ENCODE measurements around the gene TM9SF2.
"Not testable (repeated sequence)": the region's sequence is repeated elsewhere in the genome, so short reads cannot be mapped to it uniquely, and the experiment has no call there.

The TM9SF2 gene

GRCh38 chr13:99565478-99566124 lies 64.3 kb downstream of the TM9SF2 start:
- ChIA-PET CTCF (no interaction called here), POLR2A (no interaction called here)
- TF ChIP-seq FOXA1 (IDR thresholded peaks at IDR 0.05) (no peak), BHLHE40 (IDR thresholded peaks at IDR 0.05; ENCODE audit: borderline replicate concordance) (no peak), ARNT (IDR thresholded peaks at IDR 0.05) (no peak)
- DNase-seq (ENCODE audit: extremely low spot score), result no peak

GRCh38 chr13:99566125-99567083 lies 65.1 kb downstream of the TM9SF2 start:
- POLR2A ChIA-PET, result no interaction called here
- CTCF ChIA-PET, result no interaction called here
- TF ChIP-seq SUZ12 (IDR thresholded peaks at IDR 0.05) (no peak), FOXM1 (IDR thresholded peaks at IDR 0.05; ENCODE audit: borderline replicate concordance) (no peak), LEF1 (IDR thresholded peaks at IDR 0.05; ENCODE audit: borderline replicate concordance) (no peak), SP1 (IDR thresholded peaks at IDR 0.05) (no peak), FOXK2 (IDR thresholded peaks at IDR 0.05) (no peak), CTBP1 (IDR thresholded peaks at IDR 0.05; ENCODE audit: borderline replicate concordance) (no peak), BHLHE40 (IDR thresholded peaks at IDR 0.05; ENCODE audit: borderline replicate concordance) (no peak), ELF4 (IDR thresholded peaks at IDR 0.05) (no peak), HDGF (IDR thresholded peaks at IDR 0.05; ENCODE audit: borderline replicate concordance) (no peak), ARNT (IDR thresholded peaks at IDR 0.05) (no peak), TARDBP (IDR thresholded peaks at IDR 0.05) (no peak), FOXA1 (IDR thresholded peaks at IDR 0.05) (no peak), ZNF384 (IDR thresholded peaks at IDR 0.05) (no peak), PKNOX1 (IDR thresholded peaks at IDR 0.05) (no peak), L3MBTL2 (conservative IDR thresholded peaks at IDR 0.05) (no peak), NFRKB (IDR thresholded peaks at IDR 0.05) (no peak)
- no peak for DNase-seq (ENCODE audit: extremely low spot score)

GRCh38 chr13:99568901-99569300 lies 67.6 kb downstream of the TM9SF2 start:
- POLR2A ChIA-PET; CTCF ChIA-PET; DNase-seq (ENCODE audit: extremely low spot score): not testable (repeated sequence)

DNA sequence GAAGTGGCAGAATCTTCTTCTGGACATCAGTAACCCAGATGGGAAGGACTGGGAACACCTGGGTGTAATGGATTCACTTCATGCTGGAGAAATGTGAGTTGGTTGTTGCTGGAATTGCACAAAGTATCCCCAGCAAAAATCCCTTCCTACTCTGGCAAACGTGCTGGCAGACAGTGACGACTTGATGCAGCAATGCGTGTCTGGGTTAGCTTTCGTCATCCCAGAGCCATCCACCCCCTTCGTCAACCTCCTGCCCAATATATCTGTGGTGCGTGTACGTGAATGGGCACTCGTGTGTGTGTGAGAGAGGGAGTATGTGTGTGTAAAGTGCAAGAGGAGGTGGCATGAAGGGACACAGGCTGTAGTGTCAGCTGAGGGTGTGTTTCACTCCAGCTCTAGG lies 70.9 kb downstream of the TM9SF2 start:
- ChIA-PET CTCF (no interaction called here), POLR2A (no interaction called here)
- DNase-seq (ENCODE audit: extremely low spot score), result no peak
- TF ChIP-seq SUZ12 (IDR thresholded peaks at IDR 0.05) (no peak), NFRKB (IDR thresholded peaks at IDR 0.05) (no peak), BHLHE40 (IDR thresholded peaks at IDR 0.05; ENCODE audit: borderline replicate concordance) (no peak), ZNF384 (IDR thresholded peaks at IDR 0.05) (no peak), SP1 (IDR thresholded peaks at IDR 0.05) (no peak), ARNT (IDR thresholded peaks at IDR 0.05) (no peak), TARDBP (IDR thresholded peaks at IDR 0.05) (no peak)

GRCh38 chr13:99572921-99573320 lies 71.6 kb downstream of the TM9SF2 start:
- CTCF ChIA-PET, result no interaction called here
- no peak for DNase-seq (ENCODE audit: extremely low spot score)
- POLR2A ChIA-PET, result no interaction called here
- TF ChIP-seq ELF4 (IDR thresholded peaks at IDR 0.05), result no peak
- TF ChIP-seq HDGF (IDR thresholded peaks at IDR 0.05; ENCODE audit: borderline replicate concordance), result no peak
- no peak for TF ChIP-seq SUZ12 (IDR thresholded peaks at IDR 0.05)
- TF ChIP-seq FOXA1 (IDR thresholded peaks at IDR 0.05), result no peak
- TF ChIP-seq LEF1 (IDR thresholded peaks at IDR 0.05; ENCODE audit: borderline replicate concordance), result no peak
- TF ChIP-seq FOXK2 (IDR thresholded peaks at IDR 0.05), result no peak
- TF ChIP-seq ARNT (IDR thresholded peaks at IDR 0.05), result no peak
- no peak for TF ChIP-seq TARDBP (IDR thresholded peaks at IDR 0.05)
- no peak for TF ChIP-seq FOXM1 (IDR thresholded peaks at IDR 0.05; ENCODE audit: borderline replicate concordance)
- TF ChIP-seq NFRKB (IDR thresholded peaks at IDR 0.05), result no peak
- no peak for TF ChIP-seq BHLHE40 (IDR thresholded peaks at IDR 0.05; ENCODE audit: borderline replicate concordance)
- no peak for TF ChIP-seq CTBP1 (IDR thresholded peaks at IDR 0.05; ENCODE audit: borderline replicate concordance)
- no peak for TF ChIP-seq L3MBTL2 (conservative IDR thresholded peaks at IDR 0.05)
- no peak for TF ChIP-seq PKNOX1 (IDR thresholded peaks at IDR 0.05)
- TF ChIP-seq ZNF384 (IDR thresholded peaks at IDR 0.05), result no peak
- no peak for TF ChIP-seq SP1 (IDR thresholded peaks at IDR 0.05)

- ChIA-PET POLR2A (no interaction called here), CTCF (no interaction called here)
- TF ChIP-seq ELF4 (IDR thresholded peaks at IDR 0.05) (no peak), PKNOX1 (IDR thresholded peaks at IDR 0.05) (no peak), BHLHE40 (IDR thresholded peaks at IDR 0.05; ENCODE audit: borderline replicate concordance) (no peak), HDGF (IDR thresholded peaks at IDR 0.05; ENCODE audit: borderline replicate concordance) (no peak), ZNF384 (IDR thresholded peaks at IDR 0.05) (no peak), ARNT (IDR thresholded peaks at IDR 0.05) (no peak), L3MBTL2 (conservative IDR thresholded peaks at IDR 0.05) (no peak), FOXA1 (IDR thresholded peaks at IDR 0.05) (no peak), TARDBP (IDR thresholded peaks at IDR 0.05) (no peak), FOXM1 (IDR thresholded peaks at IDR 0.05; ENCODE audit: borderline replicate concordance) (no peak), SP1 (IDR thresholded peaks at IDR 0.05) (no peak), NFRKB (IDR thresholded peaks at IDR 0.05) (no peak), FOXK2 (IDR thresholded peaks at IDR 0.05) (no peak), LEF1 (IDR thresholded peaks at IDR 0.05; ENCODE audit: borderline replicate concordance) (no peak), CTBP1 (IDR thresholded peaks at IDR 0.05; ENCODE audit: borderline replicate concordance) (no peak), SUZ12 (IDR thresholded peaks at IDR 0.05) (no peak)
- DNase-seq (ENCODE audit: extremely low spot score), result no peak
Observed at GRCh38 chr13:99575376-99576120, 74.3 kb downstream of the TM9SF2 start.

All from HEK293T (cell line).